Measurements from ENCODE around the gene AIFM1. TPM values are rescaled to one million over a fixed set of nuclear protein-coding genes. Genes with fewer than 3 reads are reported as not detected.
A peak's percentile ranks its signal among the peaks of the same experiment; 100 is the strongest.

AIFM1 gene
- total RNA-seq, 2 donors from 2014 or later, result 53.7 to 58.7 TPM

DNA sequence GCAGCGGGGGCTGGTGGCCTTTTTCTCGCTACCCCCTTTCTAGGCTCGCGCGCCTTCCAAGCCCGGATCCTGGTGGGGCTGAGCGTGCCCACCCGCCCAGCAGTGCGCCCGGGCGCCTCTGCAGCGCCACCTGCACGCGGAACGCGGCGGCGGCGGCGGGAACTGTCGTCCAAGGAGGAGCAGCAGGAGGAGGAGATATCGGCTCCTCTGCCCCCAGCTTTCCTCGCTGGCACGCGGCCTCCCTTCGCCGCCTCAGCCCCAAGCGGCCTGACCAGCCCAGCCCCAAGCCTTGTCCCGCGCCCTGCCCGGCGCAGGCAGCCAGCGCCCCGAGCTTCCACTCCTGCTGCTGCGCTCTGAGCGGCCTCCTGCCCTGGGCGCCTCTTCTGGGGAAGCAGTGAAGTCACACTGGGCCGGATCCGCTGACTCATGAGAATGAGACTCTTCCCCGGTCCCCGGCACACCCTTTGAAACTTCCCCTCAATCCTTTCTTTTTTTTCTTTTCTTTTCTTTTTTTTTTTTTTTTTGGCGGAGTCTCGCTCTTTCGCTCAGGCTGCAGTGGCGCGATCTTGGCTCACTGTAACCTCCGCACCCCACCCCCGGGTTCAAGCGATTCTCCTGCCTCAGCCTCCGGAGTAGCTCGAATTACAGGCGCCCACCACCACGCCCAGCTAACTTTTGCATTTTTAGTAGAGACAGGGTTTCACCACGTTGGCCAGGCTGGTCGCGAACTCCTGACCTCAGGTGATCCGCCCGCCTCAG, 44.7 kb downstream of the AIFM1 start:
- H3K36me3 Mint-ChIP-seq (ENCODE audit: low read depth), result peaks cover 14% of the 10 kb centered on the region
- no peak overlapping the region for H3K27ac ChIP-seq (ENCODE audit: low read depth, low read length)

DNA sequence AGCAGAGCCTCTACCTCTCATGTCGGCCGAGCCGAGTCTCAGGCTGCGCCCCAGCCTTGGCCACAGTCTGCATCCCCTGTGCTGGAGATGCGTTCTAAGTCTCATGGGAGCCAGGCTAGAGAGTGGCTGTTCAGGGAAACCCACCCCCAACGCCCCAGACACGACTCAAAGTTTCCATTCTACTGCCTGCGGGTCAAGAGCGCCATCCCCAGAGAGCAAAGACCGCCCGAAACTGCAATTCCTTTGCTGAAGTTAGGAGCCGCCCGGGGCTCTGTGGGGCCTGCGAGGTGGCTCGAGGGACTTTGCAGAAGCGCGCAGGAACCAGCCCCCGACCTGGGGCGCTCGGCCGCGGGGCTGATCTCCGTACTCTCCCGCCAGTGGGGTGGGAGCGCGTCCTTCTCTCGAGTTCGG, 45.3 kb downstream of the AIFM1 start:
- H3K27ac ChIP-seq (ENCODE audit: low read depth, low read length), result no peak overlapping the region
- no peaks in the 10 kb centered on the region for H3K27me3 ChIP-seq (ENCODE audit: control insufficient read depth, insufficient read depth, low read length, poor library complexity, severe bottlenecking)
- H3K9me3 ChIP-seq (ENCODE audit: control insufficient read depth, low read length), result no peaks in the 10 kb centered on the region
- Mint-ChIP-seq H3K27me3 (ENCODE audit: insufficient read depth) (peaks cover 37% of the 10 kb centered on the region), H3K36me3 (ENCODE audit: low read depth) (peaks cover 13% of the 10 kb centered on the region), H3K4me3 (peak overlapping the region; percentile 45), H3K27ac (no peak overlapping the region), H3K4me1 (peaks cover 20% of the 10 kb centered on the region), H3K9me3 (peaks cover 54% of the 10 kb centered on the region)
- H3K9ac ChIP-seq (ENCODE audit: extremely low read depth, low read length, poor library complexity, severe bottlenecking), result no peak overlapping the region
- 19% methylated on average over 28 of the region's 28 CpGs; no CpG with 5 or more reads in 1 of the 2 experiments for WGBS, 2 experiments (ENCODE audit: insufficient coverage in 1 of 2, insufficient read length in 1 of 2)
- no peaks in the 10 kb centered on the region for H3K4me1 ChIP-seq (ENCODE audit: control insufficient read depth, insufficient read depth, low read length)
- H3K36me3 ChIP-seq (ENCODE audit: control insufficient read depth, insufficient read depth, low read length), result no peaks in the 10 kb centered on the region
- DNase-seq, result peak; percentile 78
- H3K4me3 ChIP-seq (ENCODE audit: low read length), result no peak overlapping the region
- TF ChIP-seq, protein P1, sequence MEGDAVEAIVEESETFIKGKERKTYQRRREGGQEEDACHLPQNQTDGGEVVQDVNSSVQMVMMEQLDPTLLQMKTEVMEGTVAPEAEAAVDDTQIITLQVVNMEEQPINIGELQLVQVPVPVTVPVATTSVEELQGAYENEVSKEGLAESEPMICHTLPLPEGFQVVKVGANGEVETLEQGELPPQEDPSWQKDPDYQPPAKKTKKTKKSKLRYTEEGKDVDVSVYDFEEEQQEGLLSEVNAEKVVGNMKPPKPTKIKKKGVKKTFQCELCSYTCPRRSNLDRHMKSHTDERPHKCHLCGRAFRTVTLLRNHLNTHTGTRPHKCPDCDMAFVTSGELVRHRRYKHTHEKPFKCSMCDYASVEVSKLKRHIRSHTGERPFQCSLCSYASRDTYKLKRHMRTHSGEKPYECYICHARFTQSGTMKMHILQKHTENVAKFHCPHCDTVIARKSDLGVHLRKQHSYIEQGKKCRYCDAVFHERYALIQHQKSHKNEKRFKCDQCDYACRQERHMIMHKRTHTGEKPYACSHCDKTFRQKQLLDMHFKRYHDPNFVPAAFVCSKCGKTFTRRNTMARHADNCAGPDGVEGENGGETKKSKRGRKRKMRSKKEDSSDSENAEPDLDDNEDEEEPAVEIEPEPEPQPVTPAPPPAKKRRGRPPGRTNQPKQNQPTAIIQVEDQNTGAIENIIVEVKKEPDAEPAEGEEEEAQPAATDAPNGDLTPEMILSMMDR (conservative IDR thresholded peaks at IDR 0.05), result no peak

More for the DNA sequence above, 44.7 kb downstream of the AIFM1 start:
- no peaks in the 10 kb centered on the region for H3K4me1 ChIP-seq (ENCODE audit: control insufficient read depth, insufficient read depth, low read length)
- H3K4me1 Mint-ChIP-seq, result peaks cover 22% of the 10 kb centered on the region
- H3K9ac ChIP-seq (ENCODE audit: extremely low read depth, low read length, poor library complexity, severe bottlenecking), result no peak overlapping the region
- peak overlapping the region; percentile 45 for H3K4me3 Mint-ChIP-seq
- no peak overlapping the region for H3K27ac Mint-ChIP-seq
- no peaks in the 10 kb centered on the region for H3K9me3 ChIP-seq (ENCODE audit: control insufficient read depth, low read length)
- TF ChIP-seq, protein P1 (conservative IDR thresholded peaks at IDR 0.05), result peak; percentile 84
- WGBS, 2 experiments (ENCODE audit: insufficient coverage in 1 of 2, insufficient read length in 1 of 2), result 9 to 16% methylated on average over 8 to 58 of the region's 58 CpGs
- H3K27me3 ChIP-seq (ENCODE audit: control insufficient read depth, insufficient read depth, low read length, poor library complexity, severe bottlenecking), result no peaks in the 10 kb centered on the region
- DNase-seq, result peak; percentile 90
- peaks cover 53% of the 10 kb centered on the region for H3K9me3 Mint-ChIP-seq
- no peaks in the 10 kb centered on the region for H3K36me3 ChIP-seq (ENCODE audit: control insufficient read depth, insufficient read depth, low read length)
- H3K27me3 Mint-ChIP-seq (ENCODE audit: insufficient read depth), result peaks cover 31% of the 10 kb centered on the region
- H3K4me3 ChIP-seq (ENCODE audit: low read length), result no peak overlapping the region

DNA sequence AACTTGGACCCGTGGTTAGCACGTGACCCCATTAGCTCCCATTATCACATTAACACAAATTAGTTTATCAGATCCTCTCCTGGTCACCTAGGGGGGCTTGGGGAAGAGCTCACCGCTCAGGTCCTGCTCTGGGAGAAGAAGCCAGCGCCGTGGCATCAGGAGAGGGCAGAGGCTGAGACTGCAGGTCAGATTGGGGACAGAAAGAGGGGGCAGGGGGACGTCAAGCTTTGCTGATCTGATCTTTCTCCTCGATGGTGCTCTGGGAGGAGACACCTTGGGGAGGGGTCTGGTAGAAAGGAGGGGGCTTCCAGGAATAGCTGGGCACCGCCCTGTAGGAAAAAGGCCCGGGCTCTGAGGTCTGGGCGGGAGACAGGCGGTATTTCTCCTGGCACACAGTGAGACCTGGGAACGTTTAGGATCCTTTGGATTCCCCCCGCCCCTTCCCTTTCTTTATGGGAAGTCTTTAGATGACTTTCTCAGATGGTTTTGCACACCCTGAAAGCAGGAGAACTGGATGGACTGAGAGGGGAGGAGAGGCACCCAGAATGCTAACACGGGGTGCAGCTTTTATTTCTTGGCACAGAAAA, 46.2 kb downstream of the AIFM1 start:
- H3K4me1 Mint-ChIP-seq, result peaks cover 14% of the 10 kb centered on the region
- Histone ChIP-seq H3K9me3 (ENCODE audit: control insufficient read depth, low read length) (no peaks in the 10 kb centered on the region), H3K4me3 (ENCODE audit: low read length) (no peak overlapping the region), H3K4me1 (ENCODE audit: control insufficient read depth, insufficient read depth, low read length) (no peaks in the 10 kb centered on the region), H3K27me3 (ENCODE audit: control insufficient read depth, insufficient read depth, low read length, poor library complexity, severe bottlenecking) (no peaks in the 10 kb centered on the region), H3K9ac (ENCODE audit: extremely low read depth, low read length, poor library complexity, severe bottlenecking) (no peak overlapping the region), H3K36me3 (ENCODE audit: control insufficient read depth, insufficient read depth, low read length) (no peaks in the 10 kb centered on the region), H3K27ac (ENCODE audit: low read depth, low read length) (no peak overlapping the region)
- WGBS, 2 experiments (ENCODE audit: insufficient coverage in 1 of 2, insufficient read length in 1 of 2), result 75% methylated on average over 10 of the region's 14 CpGs; no CpG with 5 or more reads in 1 of the 2 experiments
- H3K4me3 Mint-ChIP-seq, result no peak overlapping the region
- H3K27me3 Mint-ChIP-seq (ENCODE audit: insufficient read depth), result peaks cover 44% of the 10 kb centered on the region
- peaks cover 59% of the 10 kb centered on the region for H3K9me3 Mint-ChIP-seq
- TF ChIP-seq, protein P1 (conservative IDR thresholded peaks at IDR 0.05), result no peak
- DNase-seq, result no peak
- peaks cover 8% of the 10 kb centered on the region for H3K36me3 Mint-ChIP-seq (ENCODE audit: low read depth)
- H3K27ac Mint-ChIP-seq, result no peak overlapping the region
